ENCODE data around the gene KIAA1671. TPM values are rescaled to one million over a fixed set of nuclear protein-coding genes. Genes with fewer than 3 reads are reported as not detected.

KIAA1671 gene
- total and polyA plus RNA-seq, 9 of the 15 experiments (the other 6 are each of a cell fraction or from before 2014, with no cell fraction given), result under 0.01 to 0.11 (median 0.02) TPM; not detected in 5

DNA sequence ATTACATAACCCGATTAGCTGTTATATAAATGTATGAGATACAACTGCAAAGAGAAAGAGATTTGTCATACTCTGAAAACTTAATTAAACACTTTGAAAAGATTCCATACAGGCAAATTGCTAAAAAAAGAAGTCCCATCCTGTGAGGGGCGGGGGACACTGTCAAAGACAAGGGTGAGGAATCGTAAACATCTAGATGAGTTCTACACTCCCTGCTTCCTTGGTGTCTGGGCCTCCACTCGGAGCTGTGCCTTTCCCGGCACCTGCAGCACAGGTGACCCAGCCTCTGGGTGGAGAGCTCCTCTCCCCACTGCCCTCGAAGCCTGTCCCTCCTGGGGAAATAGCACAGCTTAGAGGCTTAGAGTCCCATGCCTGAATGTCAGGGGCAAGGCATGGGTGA lies 177.9 kb downstream of the KIAA1671 start (continued):
- TF ChIP-seq, protein P1, sequence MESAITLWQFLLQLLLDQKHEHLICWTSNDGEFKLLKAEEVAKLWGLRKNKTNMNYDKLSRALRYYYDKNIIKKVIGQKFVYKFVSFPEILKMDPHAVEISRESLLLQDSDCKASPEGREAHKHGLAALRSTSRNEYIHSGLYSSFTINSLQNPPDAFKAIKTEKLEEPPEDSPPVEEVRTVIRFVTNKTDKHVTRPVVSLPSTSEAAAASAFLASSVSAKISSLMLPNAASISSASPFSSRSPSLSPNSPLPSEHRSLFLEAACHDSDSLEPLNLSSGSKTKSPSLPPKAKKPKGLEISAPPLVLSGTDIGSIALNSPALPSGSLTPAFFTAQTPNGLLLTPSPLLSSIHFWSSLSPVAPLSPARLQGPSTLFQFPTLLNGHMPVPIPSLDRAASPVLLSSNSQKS (CRISPR knock-in tag; IDR thresholded peaks at IDR 0.05), result no peak
- no peak for TF ChIP-seq TRIM28 (IDR thresholded peaks at IDR 0.05)

DNA sequence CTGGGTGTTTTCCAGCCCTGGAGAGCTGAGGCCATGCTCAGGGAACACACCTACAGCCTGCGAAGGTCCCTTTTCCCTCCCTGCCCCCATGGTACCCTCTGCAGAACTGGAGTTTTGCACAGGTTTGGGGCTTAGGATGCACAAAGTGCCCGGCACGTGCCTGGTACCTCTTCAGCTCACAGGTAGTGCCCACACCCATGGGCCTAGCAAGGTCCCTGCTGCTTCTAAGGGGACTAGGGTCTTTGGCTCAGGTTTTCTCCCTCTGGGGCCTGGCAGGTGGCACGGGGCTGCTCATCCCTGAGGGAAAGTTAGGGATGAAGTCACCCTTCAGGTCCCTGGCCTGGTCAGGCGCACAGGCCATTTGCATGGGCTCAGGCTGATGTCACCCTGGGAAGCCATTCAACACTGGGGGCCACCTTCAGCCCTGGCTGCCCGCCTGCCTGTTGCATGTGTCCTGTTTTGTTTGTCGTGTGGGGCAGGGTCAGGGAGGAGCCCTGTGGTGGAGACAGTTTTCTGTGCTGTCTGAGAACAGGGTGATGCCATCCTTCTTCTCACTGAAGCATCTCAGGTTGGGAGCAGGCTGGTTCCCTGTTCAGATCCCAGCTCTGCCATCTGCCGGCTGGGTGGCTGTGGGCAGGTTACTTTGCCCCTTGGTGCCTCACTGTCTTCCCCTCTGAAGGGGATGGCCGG lies 178.8 kb downstream of the KIAA1671 start:
- peaks cover 0 to 3% of the 10 kb centered on the region in 2 experiments; a peak in 2 of 5 replicates for H3K27me3 ChIP-seq (ENCODE audit: control insufficient read depth in 2 of 2, insufficient read depth in 2 of 2, low read length in 2 of 2)
- no peaks in the 10 kb centered on the region for H4K20me1 ChIP-seq (replicated peaks; ENCODE audit: control insufficient read depth, insufficient read depth, low read length)
- FAIRE-seq, result no peak
- H3K4me3 ChIP-seq, result no peak overlapping the region
- H2AFZ ChIP-seq (ENCODE audit: low read depth, low read length), result no peak overlapping the region
- no TSS peak for BruUV-seq (replicated peaks)
- 0% methylated on average over 8 of the region's 9 CpGs for WGBS (ENCODE audit: insufficient coverage, low coverage, missing lambda C conversion rate)
- no peaks in the 10 kb centered on the region for H3K4me1 ChIP-seq (replicated peaks in 1 of 2; ENCODE audit: control insufficient read depth in 2 of 2, insufficient read depth in 2 of 2, low read length in 2 of 2)
- DNase-seq (ENCODE audit: extremely low read depth in 1 of 4, low spot score in 3 of 4), result no peak
- H3K9me1 ChIP-seq (ENCODE audit: control insufficient read depth, insufficient read depth, low read length), result no peaks in the 10 kb centered on the region
- no peak for ATAC-seq
- H3K9me3 ChIP-seq (replicated peaks; ENCODE audit: control insufficient read depth, insufficient read depth, low read depth, low read length), result no peaks in the 10 kb centered on the region
- intact Hi-C loops (cut with micrococcal nuclease), result no loop called here
- no peaks in the 10 kb centered on the region for H3K79me2 ChIP-seq (ENCODE audit: control insufficient read depth, insufficient read depth, low read length)
- in situ Hi-C loops (cut with MboI), result no loop called here
- no peak overlapping the region for H3K27ac ChIP-seq (ENCODE audit: extremely low read depth, low read depth, low read length)
- H3K9ac ChIP-seq (ENCODE audit: insufficient read depth in 1 of 2, low read depth in 2 of 2, low read length in 2 of 2), result no peak overlapping the region
- no peak overlapping the region for H3K4me2 ChIP-seq (ENCODE audit: insufficient read depth, low read length)
- ChIA-PET POLR2A (interaction anchor here (0.6 kb wide), 1 partner anchor 17 kb away, joined by 4 read pairs; no protein-coding TSS in a partner anchor), CTCF (ENCODE audit: low intra/inter-chr PET ratio) (interaction anchor here (0.7 kb wide), 1 partner anchor 21 kb away, joined by 3 read pairs; no protein-coding TSS in a partner anchor)
- H3K36me3 ChIP-seq (ENCODE audit: control insufficient read depth, insufficient read depth, low read length), result no peaks in the 10 kb centered on the region
- TF ChIP-seq, protein P2, sequence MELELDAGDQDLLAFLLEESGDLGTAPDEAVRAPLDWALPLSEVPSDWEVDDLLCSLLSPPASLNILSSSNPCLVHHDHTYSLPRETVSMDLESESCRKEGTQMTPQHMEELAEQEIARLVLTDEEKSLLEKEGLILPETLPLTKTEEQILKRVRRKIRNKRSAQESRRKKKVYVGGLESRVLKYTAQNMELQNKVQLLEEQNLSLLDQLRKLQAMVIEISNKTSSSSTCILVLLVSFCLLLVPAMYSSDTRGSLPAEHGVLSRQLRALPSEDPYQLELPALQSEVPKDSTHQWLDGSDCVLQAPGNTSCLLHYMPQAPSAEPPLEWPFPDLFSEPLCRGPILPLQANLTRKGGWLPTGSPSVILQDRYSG (tag; conservative IDR thresholded peaks at IDR 0.05; ENCODE audit: low read depth), result no peak
- TF ChIP-seq XRCC3 (IDR thresholded peaks at IDR 0.05) (no peak), PTTG1 (tag; IDR thresholded peaks at IDR 0.05; ENCODE audit: low read depth) (no peak), BRF1 (IDR thresholded peaks at IDR 0.05; ENCODE audit: borderline replicate concordance, extremely low read depth, insufficient read length) (no peak), NEUROD1 (IDR thresholded peaks at IDR 0.05; ENCODE audit: borderline replicate concordance, low read depth, low read length, partially characterized antibody) (no peak), NR2C1 (IDR thresholded peaks at IDR 0.05) (no peak), NR2C1 (tag; IDR thresholded peaks at IDR 0.05) (no peak)
- TF ChIP-seq, protein P3, sequence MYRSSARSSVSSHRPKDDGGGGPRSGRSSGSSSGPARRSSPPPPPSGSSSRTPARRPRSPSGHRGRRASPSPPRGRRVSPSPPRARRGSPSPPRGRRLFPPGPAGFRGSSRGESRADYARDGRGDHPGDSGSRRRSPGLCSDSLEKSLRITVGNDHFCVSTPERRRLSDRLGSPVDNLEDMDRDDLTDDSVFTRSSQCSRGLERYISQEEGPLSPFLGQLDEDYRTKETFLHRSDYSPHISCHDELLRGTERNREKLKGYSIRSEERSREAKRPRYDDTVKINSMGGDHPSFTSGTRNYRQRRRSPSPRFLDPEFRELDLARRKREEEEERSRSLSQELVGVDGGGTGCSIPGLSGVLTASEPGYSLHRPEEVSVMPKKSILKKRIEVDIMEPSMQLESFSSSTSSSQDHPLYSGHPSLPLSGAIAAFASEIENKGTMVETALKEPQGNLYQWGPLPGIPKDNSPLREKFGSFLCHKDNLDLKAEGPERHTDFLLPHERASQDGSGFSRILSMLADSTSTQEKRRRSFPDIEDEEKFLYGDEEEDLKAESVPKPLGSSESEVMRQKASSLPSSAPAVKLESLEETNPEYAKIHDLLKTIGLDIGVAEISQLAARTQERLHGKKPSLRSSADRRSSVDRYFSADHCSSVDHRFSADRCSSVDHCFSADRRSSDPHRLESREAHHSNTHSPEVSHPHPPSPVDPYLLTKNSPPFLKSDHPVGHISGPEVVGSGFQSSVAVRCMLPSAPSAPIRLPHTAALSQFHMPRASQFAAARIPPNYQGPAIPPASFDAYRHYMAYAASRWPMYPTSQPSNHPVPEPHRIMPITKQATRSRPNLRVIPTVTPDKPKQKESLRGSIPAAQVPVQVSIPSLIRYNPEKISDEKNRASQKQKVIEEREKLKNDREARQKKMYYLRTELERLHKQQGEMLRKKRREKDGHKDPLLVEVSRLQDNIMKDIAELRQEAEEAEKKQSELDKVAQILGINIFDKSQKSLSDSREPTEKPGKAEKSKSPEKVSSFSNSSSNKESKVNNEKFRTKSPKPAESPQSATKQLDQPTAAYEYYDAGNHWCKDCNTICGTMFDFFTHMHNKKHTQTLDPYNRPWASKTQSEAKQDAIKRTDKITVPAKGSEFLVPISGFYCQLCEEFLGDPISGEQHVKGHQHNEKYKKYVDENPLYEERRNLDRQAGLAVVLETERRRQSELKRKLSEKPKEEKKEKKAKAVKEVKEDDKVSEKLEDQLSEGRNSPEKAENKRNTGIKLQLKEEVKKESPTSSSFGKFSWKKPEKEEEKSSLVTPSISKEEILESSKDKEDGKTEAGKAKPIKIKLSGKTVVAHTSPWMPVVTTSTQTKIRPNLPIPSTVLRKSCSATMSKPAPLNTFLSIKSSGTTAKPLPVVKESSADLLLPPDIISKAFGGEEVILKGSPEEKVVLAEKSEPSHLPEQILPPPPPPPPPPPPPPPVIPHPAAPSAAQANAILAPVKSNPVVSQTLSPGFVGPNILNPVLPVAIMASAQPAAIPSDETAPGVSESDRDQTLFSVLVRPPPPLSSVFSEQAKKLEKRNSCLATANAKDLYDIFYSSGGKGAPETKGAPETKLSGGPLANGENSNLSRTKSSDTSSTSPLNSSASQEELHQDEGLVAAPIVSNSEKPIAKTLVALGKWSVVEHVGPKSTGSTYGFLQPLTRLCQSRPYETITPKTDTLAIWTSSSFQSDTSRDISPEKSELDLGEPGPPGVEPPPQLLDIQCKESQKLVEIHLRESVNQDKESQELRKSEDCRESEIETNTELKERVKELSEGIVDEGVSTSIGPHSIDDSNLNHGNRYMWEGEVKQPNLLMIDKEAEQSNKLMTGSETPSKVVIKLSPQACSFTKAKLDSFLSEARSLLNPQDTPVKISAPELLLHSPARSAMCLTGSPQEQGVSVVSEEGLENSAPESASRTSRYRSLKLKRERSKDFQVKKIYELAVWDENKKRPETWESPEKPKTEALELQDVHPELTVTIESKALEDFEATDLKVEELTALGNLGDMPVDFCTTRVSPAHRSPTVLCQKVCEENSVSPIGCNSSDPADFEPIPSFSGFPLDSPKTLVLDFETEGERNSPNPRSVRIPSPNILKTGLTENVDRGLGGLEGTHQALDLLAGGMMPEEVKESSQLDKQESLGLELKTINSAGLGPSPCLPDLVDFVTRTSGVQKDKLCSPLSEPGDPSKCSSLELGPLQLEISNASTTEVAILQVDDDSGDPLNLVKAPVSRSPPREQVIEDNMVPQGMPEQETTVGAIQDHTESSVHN (IDR thresholded peaks at IDR 0.05; ENCODE audit: borderline replicate concordance in 1 of 2, low read depth in 1 of 2), result no peak
